Endothelial cell of coronary artery (primary cell): Measurements from ENCODE around the gene TKTL1. TPM values are rescaled to one million over a fixed set of nuclear protein-coding genes. Genes with fewer than 3 reads are reported as not detected.

Experiments used
- total RNA-seq: library from RNA; depleted of rRNA; stranded (reverse); fragments of >200 nt; gene quantifications from 2 replicates; pipeline ENCODE4 v1.2.3, GENCODE V29; 2014

TKTL1 gene, protein sequence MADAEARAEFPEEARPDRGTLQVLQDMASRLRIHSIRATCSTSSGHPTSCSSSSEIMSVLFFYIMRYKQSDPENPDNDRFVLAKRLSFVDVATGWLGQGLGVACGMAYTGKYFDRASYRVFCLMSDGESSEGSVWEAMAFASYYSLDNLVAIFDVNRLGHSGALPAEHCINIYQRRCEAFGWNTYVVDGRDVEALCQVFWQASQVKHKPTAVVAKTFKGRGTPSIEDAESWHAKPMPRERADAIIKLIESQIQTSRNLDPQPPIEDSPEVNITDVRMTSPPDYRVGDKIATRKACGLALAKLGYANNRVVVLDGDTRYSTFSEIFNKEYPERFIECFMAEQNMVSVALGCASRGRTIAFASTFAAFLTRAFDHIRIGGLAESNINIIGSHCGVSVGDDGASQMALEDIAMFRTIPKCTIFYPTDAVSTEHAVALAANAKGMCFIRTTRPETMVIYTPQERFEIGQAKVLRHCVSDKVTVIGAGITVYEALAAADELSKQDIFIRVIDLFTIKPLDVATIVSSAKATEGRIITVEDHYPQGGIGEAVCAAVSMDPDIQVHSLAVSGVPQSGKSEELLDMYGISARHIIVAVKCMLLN
- total RNA-seq: not detected in 2 replicates

GRCh38 chrX:154295664-154296310 lies at the start of gene TKTL1:
TSS of gene TKTL1 (plus strand) at chrX:154295795. CDS start at chrX:154295860, 65 bp downstream.

DNA sequence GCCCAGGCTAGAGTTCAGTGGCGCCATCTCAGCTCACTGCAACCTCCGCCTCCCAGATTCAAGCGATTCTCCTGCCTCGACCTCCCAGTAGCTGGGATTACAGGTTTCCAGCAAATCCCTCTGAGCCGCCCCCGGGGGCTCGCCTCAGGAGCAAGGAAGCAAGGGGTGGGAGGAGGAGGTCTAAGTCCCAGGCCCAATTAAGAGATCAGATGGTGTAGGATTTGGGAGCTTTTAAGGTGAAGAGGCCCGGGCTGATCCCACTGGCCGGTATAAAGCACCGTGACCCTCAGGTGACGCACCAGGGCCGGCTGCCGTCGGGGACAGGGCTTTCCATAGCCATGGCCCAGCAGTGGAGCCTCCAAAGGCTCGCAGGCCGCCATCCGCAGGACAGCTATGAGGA lies 38.3 kb upstream of the TKTL1 start, which contains the start of gene OPN1MW3:
Gene OPN1MW3, plus strand, starts transcription at position 301 of the 400 bp plus-strand sequence. Its CDS starts 38 bp downstream, at position 339.

GRCh38 chrX:154294791-154295574 lies 612 bp upstream of the TKTL1 start, which contains the start of gene TEX28:
TSS of gene TEX28 (minus strand) at chrX:154295124. CDS start at chrX:154292117, 3,007 bp downstream.

GRCh38 chrX:154374313-154375155 lies 78.9 kb downstream of the TKTL1 start, which contains the start of gene FLNA:
TSS of gene FLNA (minus strand) at chrX:154374634. CDS start at chrX:154371245, 3,389 bp downstream.

DNA sequence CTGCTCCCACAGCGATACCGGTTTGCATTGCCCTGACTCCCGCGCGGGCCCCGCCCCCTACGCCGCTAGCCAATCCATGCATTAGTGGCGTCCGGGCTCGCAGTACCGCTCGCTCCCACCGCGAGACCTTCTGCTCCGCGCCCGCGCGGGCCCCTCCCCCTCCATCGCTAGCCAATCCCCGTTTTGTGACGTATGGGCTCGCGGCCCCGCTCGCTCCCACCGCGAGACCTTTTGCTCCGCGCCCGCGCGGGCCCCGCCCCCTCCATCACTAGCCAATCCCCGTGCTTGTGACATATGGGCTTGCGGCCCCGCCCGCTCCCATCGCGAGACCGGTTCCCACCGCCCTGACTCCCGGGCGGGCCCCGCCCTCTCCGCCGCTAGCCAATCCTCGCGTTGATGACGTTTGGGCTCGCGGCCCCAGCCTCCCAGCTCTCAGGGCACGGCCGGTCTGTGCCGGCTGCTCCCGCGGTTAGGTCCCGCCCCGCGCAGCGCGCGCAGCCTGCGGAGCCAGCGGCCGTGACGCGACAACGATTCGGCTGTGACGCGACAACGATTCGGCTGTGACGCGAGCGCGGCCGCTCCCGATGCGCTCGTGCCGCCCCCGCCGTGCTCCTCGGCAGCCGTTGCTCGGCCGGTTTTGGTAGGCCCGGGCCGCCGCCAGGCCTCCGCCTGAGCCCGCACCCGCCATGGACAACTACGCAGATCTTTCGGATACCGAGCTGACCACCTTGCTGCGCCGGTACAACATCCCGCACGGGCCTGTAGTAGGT lies 83.4 kb downstream of the TKTL1 start, which contains the start of gene EMD:
Gene EMD, plus strand, starts transcription at position 497 of the 770 bp plus-strand sequence. Its CDS starts 190 bp downstream, at position 687.

Other genes starting within 250 kb of the TKTL1 start
- 16.8 and 20.3 TPM in 2 replicates for gene MECP2, start 198.1 kb upstream of the TKTL1 start, total RNA-seq
- gene OPN1LW, start 151.6 kb upstream of the TKTL1 start, total RNA-seq: not detected in 2 replicates
- not detected in 2 replicates for gene OPN1MW, start 113.2 kb upstream of the TKTL1 start, total RNA-seq
- gene OPN1MW2, start 76.0 kb upstream of the TKTL1 start, total RNA-seq: not detected in 2 replicates
- gene OPN1MW3, start 38.2 kb upstream of the TKTL1 start, total RNA-seq: not detected in 2 replicates
- not detected in 2 replicates for gene TEX28, start 671 bp upstream of the TKTL1 start, total RNA-seq
- 2,046 and 3,187 TPM in 2 replicates for gene FLNA, start 78.8 kb downstream of the TKTL1 start, total RNA-seq
- gene EMD, start 83.5 kb downstream of the TKTL1 start, total RNA-seq: 19.9 and 20.2 TPM in 2 replicates
- 2,577 and 3,067 TPM in 2 replicates for gene RPL10, start 102.6 kb downstream of the TKTL1 start, total RNA-seq
- 105 and 122 TPM in 2 replicates for gene DNASE1L1, start 113.5 kb downstream of the TKTL1 start, total RNA-seq
- gene TAFAZZIN, start 115.7 kb downstream of the TKTL1 start, total RNA-seq: 13.2 and 32.1 TPM in 2 replicates
- 62.0 and 87.5 TPM in 2 replicates for gene ATP6AP1, start 132.9 kb downstream of the TKTL1 start, total RNA-seq
- gene GDI1, start 141.4 kb downstream of the TKTL1 start, total RNA-seq: 64.1 and 110 TPM in 2 replicates
- 83.4 and 111 TPM in 2 replicates for gene FAM50A, start 148.3 kb downstream of the TKTL1 start, total RNA-seq
- 8.3 and 16.8 TPM in 2 replicates for gene PLXNA3, start 162.5 kb downstream of the TKTL1 start, total RNA-seq
- gene LAGE3, start 183.5 kb downstream of the TKTL1 start, total RNA-seq: 10.4 and 12.2 TPM in 2 replicates
- gene UBL4A, start 190.8 kb downstream of the TKTL1 start, total RNA-seq: 32.7 and 47.2 TPM in 2 replicates
- gene SLC10A3, start 194.8 kb downstream of the TKTL1 start, total RNA-seq: 8.2 and 14.5 TPM in 2 replicates
- gene FAM3A, start 220.4 kb downstream of the TKTL1 start, total RNA-seq: 23.0 and 32.4 TPM in 2 replicates